PFSK-1 (cell line): ENCODE data around the gene NBL1.

ENCODE experiments used
- FOXP2 ChIP-seq: optimal IDR thresholded peaks from 2 replicates; pipeline ENCODE3; 2011; ENCODE audit warnings: borderline replicate concordance, control low read depth, inconsistent platforms; ENCODE audit not compliant: insufficient read depth; ENCODE audit errors: extremely low read length, extremely low read depth
- POLR2AphosphoS5 ChIP-seq: IDR thresholded peaks from 2 replicates; pipeline ENCODE4 v1.6.1; 2012; ENCODE audit warnings: low read depth, mild to moderate bottlenecking, control low read depth, low read length, moderate library complexity
- SIN3A ChIP-seq: IDR thresholded peaks from 2 replicates; pipeline ENCODE4 v1.6.1; 2012; ENCODE audit warnings: mild to moderate bottlenecking, low read length, moderate library complexity, borderline replicate concordance; ENCODE audit not compliant: insufficient read depth
- TAF1 ChIP-seq: IDR thresholded peaks from 2 replicates; pipeline ENCODE4 v1.6.1; 2012; ENCODE audit warnings: low read length, control low read depth, borderline replicate concordance; ENCODE audit not compliant: insufficient read depth
- TF ChIP-seq, protein P1 (sequence below), 2 experiments: IDR thresholded peaks; 2 replicates each; pipeline versions ENCODE4 v1.6.1 to v1.8.0; 2011 to 2012; ENCODE audit warnings: low read depth in 2 of 2, low read length in 2 of 2, control low read depth in 1 of 2, inconsistent platforms in 1 of 2, mild to moderate bottlenecking in 1 of 2, moderate library complexity in 1 of 2; ENCODE audit not compliant: insufficient read depth in 1 of 2

Gene NBL1

GRCh38 chr1:19637606-19638005 lies 6.5 kb upstream of the NBL1 start:
- TF ChIP-seq POLR2AphosphoS5 (no peak), TAF1 (no peak)
- TF ChIP-seq, protein P1, sequence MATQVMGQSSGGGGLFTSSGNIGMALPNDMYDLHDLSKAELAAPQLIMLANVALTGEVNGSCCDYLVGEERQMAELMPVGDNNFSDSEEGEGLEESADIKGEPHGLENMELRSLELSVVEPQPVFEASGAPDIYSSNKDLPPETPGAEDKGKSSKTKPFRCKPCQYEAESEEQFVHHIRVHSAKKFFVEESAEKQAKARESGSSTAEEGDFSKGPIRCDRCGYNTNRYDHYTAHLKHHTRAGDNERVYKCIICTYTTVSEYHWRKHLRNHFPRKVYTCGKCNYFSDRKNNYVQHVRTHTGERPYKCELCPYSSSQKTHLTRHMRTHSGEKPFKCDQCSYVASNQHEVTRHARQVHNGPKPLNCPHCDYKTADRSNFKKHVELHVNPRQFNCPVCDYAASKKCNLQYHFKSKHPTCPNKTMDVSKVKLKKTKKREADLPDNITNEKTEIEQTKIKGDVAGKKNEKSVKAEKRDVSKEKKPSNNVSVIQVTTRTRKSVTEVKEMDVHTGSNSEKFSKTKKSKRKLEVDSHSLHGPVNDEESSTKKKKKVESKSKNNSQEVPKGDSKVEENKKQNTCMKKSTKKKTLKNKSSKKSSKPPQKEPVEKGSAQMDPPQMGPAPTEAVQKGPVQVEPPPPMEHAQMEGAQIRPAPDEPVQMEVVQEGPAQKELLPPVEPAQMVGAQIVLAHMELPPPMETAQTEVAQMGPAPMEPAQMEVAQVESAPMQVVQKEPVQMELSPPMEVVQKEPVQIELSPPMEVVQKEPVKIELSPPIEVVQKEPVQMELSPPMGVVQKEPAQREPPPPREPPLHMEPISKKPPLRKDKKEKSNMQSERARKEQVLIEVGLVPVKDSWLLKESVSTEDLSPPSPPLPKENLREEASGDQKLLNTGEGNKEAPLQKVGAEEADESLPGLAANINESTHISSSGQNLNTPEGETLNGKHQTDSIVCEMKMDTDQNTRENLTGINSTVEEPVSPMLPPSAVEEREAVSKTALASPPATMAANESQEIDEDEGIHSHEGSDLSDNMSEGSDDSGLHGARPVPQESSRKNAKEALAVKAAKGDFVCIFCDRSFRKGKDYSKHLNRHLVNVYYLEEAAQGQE (IDR thresholded peaks at IDR 0.05; ENCODE audit: insufficient read depth in 1 of 2, low read depth in 2 of 2, low read length in 2 of 2) = no peak

- TF ChIP-seq TAF1 = no peak
- TF ChIP-seq, protein P1 (IDR thresholded peaks at IDR 0.05; ENCODE audit: insufficient read depth in 1 of 2, low read depth in 2 of 2, low read length in 2 of 2) = no peak
- no peak for TF ChIP-seq POLR2AphosphoS5
- no peak for TF ChIP-seq FOXP2
- no peak for TF ChIP-seq SIN3A
Observed at GRCh38 chr1:19639999-19640362, 4.1 kb upstream of the NBL1 start.

- no peak for TF ChIP-seq SIN3A
- TF ChIP-seq, protein P1 (IDR thresholded peaks at IDR 0.05; ENCODE audit: insufficient read depth in 1 of 2, low read depth in 2 of 2, low read length in 2 of 2) = no peak
- no peak for TF ChIP-seq POLR2AphosphoS5
- no peak for TF ChIP-seq FOXP2
- TF ChIP-seq TAF1 = no peak
Observed at GRCh38 chr1:19640363-19641316, 3.5 kb upstream of the NBL1 start.

DNA sequence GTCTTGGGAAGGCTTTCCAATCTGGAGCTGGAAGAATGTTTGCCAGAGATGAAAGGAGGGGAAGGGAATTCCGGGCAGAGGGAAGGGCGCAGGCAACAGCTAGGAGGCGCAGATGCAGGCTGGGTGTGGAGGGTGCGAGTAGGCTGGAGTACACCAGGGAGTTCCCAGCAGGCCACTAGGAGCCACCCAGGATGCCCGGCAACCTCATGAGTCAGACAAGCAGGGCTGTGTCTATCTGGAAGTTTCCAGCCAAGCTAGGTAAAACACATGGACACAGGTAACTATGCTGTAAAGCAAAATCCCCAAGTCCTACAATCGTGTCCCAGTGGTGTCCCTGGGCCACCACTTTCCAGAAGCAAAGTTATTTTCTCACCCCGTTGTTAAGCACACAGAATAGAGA lies 990 bp upstream of the NBL1 start:
- no peak for TF ChIP-seq SIN3A
- TF ChIP-seq TAF1 = no peak
- TF ChIP-seq, protein P1 (IDR thresholded peaks at IDR 0.05; ENCODE audit: insufficient read depth in 1 of 2, low read depth in 2 of 2, low read length in 2 of 2) = no peak
- no peak for TF ChIP-seq FOXP2
- TF ChIP-seq POLR2AphosphoS5 = no peak
